ENCODE measurements around the gene B3GALT5. TPM values are rescaled to one million over a fixed set of nuclear protein-coding genes. Genes with fewer than 3 reads are reported as not detected.

The B3GALT5 gene
- total and polyA plus RNA-seq, 2 of the 4 experiments (the other 2 are of a cell fraction): 0.05 to 0.18 TPM

DNA sequence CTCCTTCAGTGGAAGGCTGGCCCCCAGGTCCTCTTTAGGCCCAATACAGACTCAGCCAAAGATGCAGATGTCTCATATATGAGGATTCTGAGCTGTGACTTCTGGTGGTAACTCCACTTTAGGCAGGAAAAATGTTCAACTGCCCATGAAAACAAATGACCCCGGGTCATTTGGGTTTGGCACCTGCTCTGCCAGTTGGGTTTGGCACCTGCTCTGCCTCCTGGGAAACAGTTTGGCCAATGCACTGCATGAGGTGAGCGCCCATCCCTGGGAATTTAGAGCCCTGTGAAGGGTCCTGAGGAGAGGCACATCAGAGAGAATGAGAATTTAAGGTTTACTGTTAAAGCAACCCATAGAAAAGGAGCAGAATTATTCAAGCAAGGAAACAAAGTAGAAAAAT is 45.3 kb downstream of the B3GALT5 start:
- Histone ChIP-seq H4K91ac (ENCODE audit: insufficient read depth, low read depth, low read length) (no peak overlapping the region), H3K9me3 (ENCODE audit: control insufficient read depth, insufficient read depth, low read length) (peaks cover 5% of the 10 kb centered on the region), H3K79me1 (ENCODE audit: low read depth in 1 of 2, low read length in 2 of 2) (no peaks in the 10 kb centered on the region), H4K5ac (ENCODE audit: low read depth, low read length) (no peak overlapping the region), H3K18ac (ENCODE audit: low read depth, low read length) (no peak overlapping the region), H3K4me2 (ENCODE audit: low read depth, low read length) (no peak overlapping the region), H2AFZ (replicated peaks; ENCODE audit: low read length, poor library complexity) (no peak overlapping the region), H3K9ac (ENCODE audit: low read depth, low read length) (no peak overlapping the region), H3K4ac (ENCODE audit: low read depth, low read length) (no peak overlapping the region), H2AK5ac (ENCODE audit: low read depth, low read length) (no peak overlapping the region), H3K27me3 (ENCODE audit: control insufficient read depth, insufficient read depth, low read length) (no peaks in the 10 kb centered on the region), H3K14ac (replicated peaks; ENCODE audit: low read depth, low read length) (no peak overlapping the region), H3K4me3 (ENCODE audit: insufficient read depth, low read depth, low read length) (no peak overlapping the region), H4K20me1 (ENCODE audit: insufficient read depth, low read length) (no peaks in the 10 kb centered on the region), H3K27ac (ENCODE audit: insufficient read depth, low read length) (no peak overlapping the region), H3K9me1 (ENCODE audit: insufficient read depth, low read length) (no peaks in the 10 kb centered on the region), H2BK5ac (ENCODE audit: low read depth, low read length, poor library complexity, severe bottlenecking) (no peak overlapping the region), H3K23ac (ENCODE audit: low read depth, low read length) (no peak overlapping the region), H2BK15ac (ENCODE audit: low read depth, low read length) (no peak overlapping the region), H3K4me1 (ENCODE audit: control insufficient read depth, insufficient read depth, low read length) (no peaks in the 10 kb centered on the region; the same call in 1 of the 2 replicates), H2BK20ac (ENCODE audit: low read depth, low read length) (no peak overlapping the region), H2BK120ac (ENCODE audit: low read depth, low read length) (no peak overlapping the region), H2AK9ac (replicated peaks; ENCODE audit: low read depth, low read length, poor library complexity) (no peak overlapping the region), H3K36me3 (ENCODE audit: control insufficient read depth, insufficient read depth, low read length) (no peaks in the 10 kb centered on the region), H3K56ac (ENCODE audit: extremely low read depth, insufficient read depth, low read length) (no peak overlapping the region), H4K8ac (ENCODE audit: low read depth in 2 of 2, low read length in 2 of 2) (no peak overlapping the region)
- in situ Hi-C loops (cut with MboI; ENCODE audit: low sequenced_read_pairs) (no loop called here), intact Hi-C loops (cut with micrococcal nuclease) (no loop called here), dilution Hi-C loops (cut with HindIII; ENCODE audit: low sequenced_read_pairs, unreplicated experiment) (no loop called here)
- ATAC-seq (ENCODE audit: low read depth) (no peak), DNase-seq (no peak)
- BruUV-seq (replicated peaks): no TSS peak
- POLR2A ChIA-PET (ENCODE audit: unreplicated experiment): no interaction called here
- WGBS, 2 experiments (ENCODE audit: extremely low coverage in 2 of 2, insufficient read length in 1 of 2): 83% methylated on average over 1 of the region's 2 CpGs; no CpG with 5 or more reads in 1 of the 2 experiments
- TF ChIP-seq MAFK (IDR thresholded peaks at IDR 0.05; ENCODE audit: low read depth, low read length) (no peak), NFE2L2 (IDR thresholded peaks at IDR 0.05; ENCODE audit: low read depth, low read length) (no peak), CHD1 (IDR thresholded peaks at IDR 0.05; ENCODE audit: low read depth, low read length) (no peak), RCOR1 (IDR thresholded peaks at IDR 0.05; ENCODE audit: insufficient replicate concordance, low read length) (no peak), BHLHE40 (IDR thresholded peaks at IDR 0.05; ENCODE audit: low read depth, low read length) (no peak), MAZ (IDR thresholded peaks at IDR 0.05; ENCODE audit: borderline replicate concordance, low read depth, low read length) (no peak), CEBPB (IDR thresholded peaks at IDR 0.05; ENCODE audit: low read depth, low read length) (no peak), MXI1 (IDR thresholded peaks at IDR 0.05; ENCODE audit: borderline replicate concordance, low read depth, low read length) (no peak), POLR2A (IDR thresholded peaks at IDR 0.05; ENCODE audit: low read depth, low read length) (no peak), RFX5 (IDR thresholded peaks at IDR 0.05; ENCODE audit: low read depth, low read length) (no peak), RAD21 (IDR thresholded peaks at IDR 0.05; ENCODE audit: low read length) (no peak), ELK1 (IDR thresholded peaks at IDR 0.05; ENCODE audit: borderline replicate concordance, low read depth, low read length) (no peak), SMC3 (IDR thresholded peaks at IDR 0.05; ENCODE audit: low read depth, low read length) (no peak)
- TF ChIP-seq, protein P1, sequence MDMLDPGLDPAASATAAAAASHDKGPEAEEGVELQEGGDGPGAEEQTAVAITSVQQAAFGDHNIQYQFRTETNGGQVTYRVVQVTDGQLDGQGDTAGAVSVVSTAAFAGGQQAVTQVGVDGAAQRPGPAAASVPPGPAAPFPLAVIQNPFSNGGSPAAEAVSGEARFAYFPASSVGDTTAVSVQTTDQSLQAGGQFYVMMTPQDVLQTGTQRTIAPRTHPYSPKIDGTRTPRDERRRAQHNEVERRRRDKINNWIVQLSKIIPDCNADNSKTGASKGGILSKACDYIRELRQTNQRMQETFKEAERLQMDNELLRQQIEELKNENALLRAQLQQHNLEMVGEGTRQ (IDR thresholded peaks at IDR 0.05; ENCODE audit: low read depth, low read length): no peak
- TF ChIP-seq, protein P2, sequence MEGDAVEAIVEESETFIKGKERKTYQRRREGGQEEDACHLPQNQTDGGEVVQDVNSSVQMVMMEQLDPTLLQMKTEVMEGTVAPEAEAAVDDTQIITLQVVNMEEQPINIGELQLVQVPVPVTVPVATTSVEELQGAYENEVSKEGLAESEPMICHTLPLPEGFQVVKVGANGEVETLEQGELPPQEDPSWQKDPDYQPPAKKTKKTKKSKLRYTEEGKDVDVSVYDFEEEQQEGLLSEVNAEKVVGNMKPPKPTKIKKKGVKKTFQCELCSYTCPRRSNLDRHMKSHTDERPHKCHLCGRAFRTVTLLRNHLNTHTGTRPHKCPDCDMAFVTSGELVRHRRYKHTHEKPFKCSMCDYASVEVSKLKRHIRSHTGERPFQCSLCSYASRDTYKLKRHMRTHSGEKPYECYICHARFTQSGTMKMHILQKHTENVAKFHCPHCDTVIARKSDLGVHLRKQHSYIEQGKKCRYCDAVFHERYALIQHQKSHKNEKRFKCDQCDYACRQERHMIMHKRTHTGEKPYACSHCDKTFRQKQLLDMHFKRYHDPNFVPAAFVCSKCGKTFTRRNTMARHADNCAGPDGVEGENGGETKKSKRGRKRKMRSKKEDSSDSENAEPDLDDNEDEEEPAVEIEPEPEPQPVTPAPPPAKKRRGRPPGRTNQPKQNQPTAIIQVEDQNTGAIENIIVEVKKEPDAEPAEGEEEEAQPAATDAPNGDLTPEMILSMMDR (conservative IDR thresholded peaks at IDR 0.05; ENCODE audit: low read depth, low read length): no peak
- CTCF ChIA-PET: no interaction called here
